ENCODE measurements around the gene EGFR.

The EGFR gene

GRCh38 chr7:55162476-55162875, 143.7 kb downstream of the EGFR start:
- Histone ChIP-seq H3K9me3 (ENCODE audit: insufficient read depth, low read length) (no peaks in the 10 kb centered on the region), H2AFZ (ENCODE audit: low read depth, low read length, severe bottlenecking) (no peak overlapping the region), H3K79me2 (ENCODE audit: insufficient read depth, low read length) (no peaks in the 10 kb centered on the region), H3K4me2 (ENCODE audit: low read depth, low read length, poor library complexity, severe bottlenecking) (no peak overlapping the region), H3K27ac (ENCODE audit: low read depth, low read length) (no peak overlapping the region), H3K9ac (ENCODE audit: low read length) (no peak overlapping the region), H4K20me1 (ENCODE audit: low read depth, low read length) (no peaks in the 10 kb centered on the region), H3K9me2 (replicated peaks; ENCODE audit: insufficient read depth, low read length) (no peaks in the 10 kb centered on the region), H3F3A (ENCODE audit: insufficient read depth) (no peaks in the 10 kb centered on the region), H3K36me3 (ENCODE audit: low read length) (no peaks in the 10 kb centered on the region), H3K27me3 (ENCODE audit: low read length) (no peaks in the 10 kb centered on the region), H3K4me3 (ENCODE audit: insufficient read depth, low read length, poor library complexity, severe bottlenecking) (no peak overlapping the region)
- TF ChIP-seq CTCF (IDR thresholded peaks at IDR 0.05; ENCODE audit: insufficient read depth, low read length, poor library complexity, severe bottlenecking) (no peak), EZH2phosphoT487 (conservative IDR thresholded peaks at IDR 0.05; ENCODE audit: low read length) (no peak)

- no peak overlapping the region for H3K4me2 ChIP-seq (ENCODE audit: low read depth, low read length, poor library complexity, severe bottlenecking)
- no peak overlapping the region for H3K9ac ChIP-seq (ENCODE audit: low read length)
- H3K36me3 ChIP-seq (ENCODE audit: low read length), result no peaks in the 10 kb centered on the region
- no peak overlapping the region for H3K4me3 ChIP-seq (ENCODE audit: insufficient read depth, low read length, poor library complexity, severe bottlenecking)
- H3K27me3 ChIP-seq (ENCODE audit: low read length), result no peaks in the 10 kb centered on the region
- no peaks in the 10 kb centered on the region for H3K9me2 ChIP-seq (replicated peaks; ENCODE audit: insufficient read depth, low read length)
- TF ChIP-seq EZH2phosphoT487 (conservative IDR thresholded peaks at IDR 0.05; ENCODE audit: low read length) (no peak), CTCF (IDR thresholded peaks at IDR 0.05; ENCODE audit: insufficient read depth, low read length, poor library complexity, severe bottlenecking) (no peak)
- no peaks in the 10 kb centered on the region for H3K79me2 ChIP-seq (ENCODE audit: insufficient read depth, low read length)
- H2AFZ ChIP-seq (ENCODE audit: low read depth, low read length, severe bottlenecking), result no peak overlapping the region
- H3K9me3 ChIP-seq (ENCODE audit: insufficient read depth, low read length), result no peaks in the 10 kb centered on the region
- no peak overlapping the region for H3K27ac ChIP-seq (ENCODE audit: low read depth, low read length)
- H4K20me1 ChIP-seq (ENCODE audit: low read depth, low read length), result no peaks in the 10 kb centered on the region
- H3F3A ChIP-seq (ENCODE audit: insufficient read depth), result no peaks in the 10 kb centered on the region
Measured at GRCh38 chr7:55163733-55164132, 144.9 kb downstream of the EGFR start.

- H3K9me3 ChIP-seq (ENCODE audit: insufficient read depth, low read length), result no peaks in the 10 kb centered on the region
- no peak overlapping the region for H3K9ac ChIP-seq (ENCODE audit: low read length)
- no peak overlapping the region for H3K4me2 ChIP-seq (ENCODE audit: low read depth, low read length, poor library complexity, severe bottlenecking)
- no peaks in the 10 kb centered on the region for H3K27me3 ChIP-seq (ENCODE audit: low read length)
- TF ChIP-seq CTCF (IDR thresholded peaks at IDR 0.05; ENCODE audit: insufficient read depth, low read length, poor library complexity, severe bottlenecking) (no peak), EZH2phosphoT487 (conservative IDR thresholded peaks at IDR 0.05; ENCODE audit: low read length) (no peak)
- no peaks in the 10 kb centered on the region for H3K79me2 ChIP-seq (ENCODE audit: insufficient read depth, low read length)
- no peak overlapping the region for H3K27ac ChIP-seq (ENCODE audit: low read depth, low read length)
- H3F3A ChIP-seq (ENCODE audit: insufficient read depth), result no peaks in the 10 kb centered on the region
- no peaks in the 10 kb centered on the region for H4K20me1 ChIP-seq (ENCODE audit: low read depth, low read length)
- H2AFZ ChIP-seq (ENCODE audit: low read depth, low read length, severe bottlenecking), result no peak overlapping the region
- no peaks in the 10 kb centered on the region for H3K36me3 ChIP-seq (ENCODE audit: low read length)
- no peak overlapping the region for H3K4me3 ChIP-seq (ENCODE audit: insufficient read depth, low read length, poor library complexity, severe bottlenecking)
- H3K9me2 ChIP-seq (replicated peaks; ENCODE audit: insufficient read depth, low read length), result no peaks in the 10 kb centered on the region
Measured at GRCh38 chr7:55164527-55164926, 145.7 kb downstream of the EGFR start.
